Ishikawa (cell line): ENCODE measurements around the gene PRKCH.

Source experiments
- CEBPB ChIP-seq: IDR thresholded peaks from 2 replicates; pipeline ENCODE4 v1.6.1; 2012
- CREB1 ChIP-seq: IDR thresholded peaks from 2 replicates; pipeline ENCODE4 v1.6.1; 2012; ENCODE audit warnings: low read depth
- EGR1 ChIP-seq: IDR thresholded peaks from 2 replicates; pipeline ENCODE4 v1.6.1; 2012
- EP300 ChIP-seq: IDR thresholded peaks from 2 replicates; pipeline ENCODE4 v1.6.1; 2012; ENCODE audit warnings: borderline replicate concordance
- FOXM1 ChIP-seq: IDR thresholded peaks from 2 replicates; pipeline ENCODE4 v1.6.1; 2012; ENCODE audit warnings: low read depth, borderline replicate concordance
- NFIC ChIP-seq: IDR thresholded peaks from 2 replicates; pipeline ENCODE4 v1.6.1; 2012
- RAD21 ChIP-seq: IDR thresholded peaks from 2 replicates; pipeline ENCODE4 v1.6.1; 2012; ENCODE audit warnings: low read depth
- TAF1 ChIP-seq: IDR thresholded peaks from 2 replicates; pipeline ENCODE4 v1.6.1; 2012; ENCODE audit warnings: low read depth, mild to moderate bottlenecking
- TCF12 ChIP-seq: IDR thresholded peaks from 2 replicates; pipeline ENCODE4 v1.6.1; 2012; ENCODE audit warnings: low read depth
- TEAD4 ChIP-seq: IDR thresholded peaks from 2 replicates; pipeline ENCODE4 v1.6.1; 2012
- YY1 ChIP-seq: IDR thresholded peaks from 2 replicates; pipeline ENCODE4 v1.6.1; 2012; ENCODE audit warnings: low read depth
- ZBTB7A ChIP-seq: IDR thresholded peaks from 2 replicates; pipeline ENCODE4 v1.6.1; 2012; ENCODE audit warnings: low read depth
- TF ChIP-seq, protein P1 (sequence below): IDR thresholded peaks from 2 replicates; pipeline ENCODE4 v1.6.1; 2012; ENCODE audit warnings: low read depth, mild to moderate bottlenecking
- TF ChIP-seq, protein P2 (sequence below): IDR thresholded peaks from 2 replicates; pipeline ENCODE4 v1.6.1; 2012
- TF ChIP-seq, protein P3 (sequence below): IDR thresholded peaks from 2 replicates; pipeline ENCODE4 v1.6.1; 2012

Gene PRKCH

DNA sequence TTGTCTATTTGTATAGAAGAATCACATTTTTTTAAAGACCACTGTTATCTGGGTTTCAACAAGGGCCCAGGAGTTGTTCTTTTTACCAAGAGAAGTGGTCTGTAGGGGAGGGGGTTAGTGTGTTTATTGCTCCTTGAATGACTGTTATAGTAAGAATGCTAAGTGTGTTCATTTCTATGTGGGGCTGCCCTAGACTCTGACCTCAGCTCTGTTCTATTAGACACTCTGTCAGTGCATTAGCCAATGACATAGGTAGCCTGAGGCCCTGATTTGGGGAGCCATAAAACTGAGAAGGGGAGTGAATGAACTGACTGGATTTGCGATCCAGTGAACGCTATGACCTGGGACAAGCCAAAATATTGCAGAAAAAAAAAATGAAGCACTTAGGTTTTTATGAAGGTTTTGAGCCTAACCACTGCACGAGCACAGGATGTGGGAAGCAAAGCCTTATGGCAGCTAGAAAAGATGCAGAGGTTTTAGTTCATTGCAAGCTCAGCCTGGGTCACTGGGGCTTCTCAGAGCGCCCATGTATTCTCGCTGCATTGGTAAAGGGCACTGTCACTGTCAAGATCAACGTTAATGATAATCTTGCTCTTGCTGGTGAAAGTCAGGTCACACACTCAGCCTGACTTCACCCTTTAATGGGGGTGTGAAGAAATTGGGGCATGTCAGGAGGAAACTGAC is 63.8 kb downstream of the PRKCH start:
- TF ChIP-seq, protein P1, sequence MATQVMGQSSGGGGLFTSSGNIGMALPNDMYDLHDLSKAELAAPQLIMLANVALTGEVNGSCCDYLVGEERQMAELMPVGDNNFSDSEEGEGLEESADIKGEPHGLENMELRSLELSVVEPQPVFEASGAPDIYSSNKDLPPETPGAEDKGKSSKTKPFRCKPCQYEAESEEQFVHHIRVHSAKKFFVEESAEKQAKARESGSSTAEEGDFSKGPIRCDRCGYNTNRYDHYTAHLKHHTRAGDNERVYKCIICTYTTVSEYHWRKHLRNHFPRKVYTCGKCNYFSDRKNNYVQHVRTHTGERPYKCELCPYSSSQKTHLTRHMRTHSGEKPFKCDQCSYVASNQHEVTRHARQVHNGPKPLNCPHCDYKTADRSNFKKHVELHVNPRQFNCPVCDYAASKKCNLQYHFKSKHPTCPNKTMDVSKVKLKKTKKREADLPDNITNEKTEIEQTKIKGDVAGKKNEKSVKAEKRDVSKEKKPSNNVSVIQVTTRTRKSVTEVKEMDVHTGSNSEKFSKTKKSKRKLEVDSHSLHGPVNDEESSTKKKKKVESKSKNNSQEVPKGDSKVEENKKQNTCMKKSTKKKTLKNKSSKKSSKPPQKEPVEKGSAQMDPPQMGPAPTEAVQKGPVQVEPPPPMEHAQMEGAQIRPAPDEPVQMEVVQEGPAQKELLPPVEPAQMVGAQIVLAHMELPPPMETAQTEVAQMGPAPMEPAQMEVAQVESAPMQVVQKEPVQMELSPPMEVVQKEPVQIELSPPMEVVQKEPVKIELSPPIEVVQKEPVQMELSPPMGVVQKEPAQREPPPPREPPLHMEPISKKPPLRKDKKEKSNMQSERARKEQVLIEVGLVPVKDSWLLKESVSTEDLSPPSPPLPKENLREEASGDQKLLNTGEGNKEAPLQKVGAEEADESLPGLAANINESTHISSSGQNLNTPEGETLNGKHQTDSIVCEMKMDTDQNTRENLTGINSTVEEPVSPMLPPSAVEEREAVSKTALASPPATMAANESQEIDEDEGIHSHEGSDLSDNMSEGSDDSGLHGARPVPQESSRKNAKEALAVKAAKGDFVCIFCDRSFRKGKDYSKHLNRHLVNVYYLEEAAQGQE: no peak
- TF ChIP-seq RAD21 (no peak), YY1 (no peak), EGR1 (no peak), FOXM1 (no peak), TAF1 (no peak), TEAD4 (no peak), CEBPB (no peak), NFIC (no peak)
- TF ChIP-seq, protein P2, sequence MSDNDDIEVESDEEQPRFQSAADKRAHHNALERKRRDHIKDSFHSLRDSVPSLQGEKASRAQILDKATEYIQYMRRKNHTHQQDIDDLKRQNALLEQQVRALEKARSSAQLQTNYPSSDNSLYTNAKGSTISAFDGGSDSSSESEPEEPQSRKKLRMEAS: no peak

DNA sequence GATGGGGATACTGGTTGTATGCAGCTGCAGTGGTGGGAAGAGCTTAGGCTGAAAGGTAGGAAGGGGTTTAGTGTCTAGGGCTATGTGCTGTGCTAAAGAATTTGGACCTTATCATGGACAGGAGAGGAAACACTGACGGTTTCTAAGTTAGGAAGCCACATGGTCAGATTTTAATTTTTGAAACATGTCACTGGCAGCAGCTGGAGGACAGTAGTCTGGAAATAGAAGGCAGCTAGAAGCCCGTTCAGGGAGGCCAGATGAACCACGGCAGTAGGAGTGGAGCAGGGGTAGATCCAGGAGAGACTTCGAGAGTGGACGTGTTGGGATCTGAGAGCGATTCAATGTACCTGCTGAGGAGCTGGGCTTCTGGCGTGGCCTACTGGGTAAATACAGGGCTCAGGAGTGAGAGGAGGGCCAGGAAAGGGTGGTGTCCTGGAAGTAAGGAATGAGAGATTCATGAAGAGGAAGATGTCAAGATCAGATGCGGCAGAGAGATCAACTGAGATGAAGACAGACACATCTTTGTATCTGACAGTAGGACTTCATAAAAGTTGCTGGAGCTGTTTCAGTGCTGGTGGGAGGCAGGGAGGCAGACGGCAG is 64.9 kb downstream of the PRKCH start:
- TF ChIP-seq CEBPB: no peak

DNA sequence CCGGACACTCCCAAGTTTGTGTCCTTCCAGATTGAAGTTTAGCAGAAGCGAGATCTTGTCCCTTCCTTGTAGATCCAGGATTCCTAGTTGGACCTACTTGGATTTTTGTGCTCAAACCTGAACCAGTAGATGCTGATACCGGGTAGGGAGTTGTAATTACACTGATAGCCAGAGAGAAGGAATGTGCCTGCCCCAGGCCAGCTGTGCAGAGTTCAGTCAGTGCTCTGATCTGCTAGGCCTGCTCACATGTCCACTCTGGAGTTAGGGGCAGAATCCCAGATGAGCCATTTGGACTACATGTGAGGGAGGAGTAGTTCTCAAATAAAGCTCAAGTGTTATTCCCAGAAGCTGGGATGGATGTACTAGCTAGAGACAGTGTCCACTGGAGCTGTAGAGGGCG is 65.7 kb downstream of the PRKCH start:
- no peak for TF ChIP-seq NFIC
- no peak for TF ChIP-seq CREB1
- TF ChIP-seq TEAD4: no peak
- no peak for TF ChIP-seq TCF12
- TF ChIP-seq EGR1: no peak
- TF ChIP-seq CEBPB: no peak
- no peak for TF ChIP-seq RAD21
- no peak for TF ChIP-seq EP300

DNA sequence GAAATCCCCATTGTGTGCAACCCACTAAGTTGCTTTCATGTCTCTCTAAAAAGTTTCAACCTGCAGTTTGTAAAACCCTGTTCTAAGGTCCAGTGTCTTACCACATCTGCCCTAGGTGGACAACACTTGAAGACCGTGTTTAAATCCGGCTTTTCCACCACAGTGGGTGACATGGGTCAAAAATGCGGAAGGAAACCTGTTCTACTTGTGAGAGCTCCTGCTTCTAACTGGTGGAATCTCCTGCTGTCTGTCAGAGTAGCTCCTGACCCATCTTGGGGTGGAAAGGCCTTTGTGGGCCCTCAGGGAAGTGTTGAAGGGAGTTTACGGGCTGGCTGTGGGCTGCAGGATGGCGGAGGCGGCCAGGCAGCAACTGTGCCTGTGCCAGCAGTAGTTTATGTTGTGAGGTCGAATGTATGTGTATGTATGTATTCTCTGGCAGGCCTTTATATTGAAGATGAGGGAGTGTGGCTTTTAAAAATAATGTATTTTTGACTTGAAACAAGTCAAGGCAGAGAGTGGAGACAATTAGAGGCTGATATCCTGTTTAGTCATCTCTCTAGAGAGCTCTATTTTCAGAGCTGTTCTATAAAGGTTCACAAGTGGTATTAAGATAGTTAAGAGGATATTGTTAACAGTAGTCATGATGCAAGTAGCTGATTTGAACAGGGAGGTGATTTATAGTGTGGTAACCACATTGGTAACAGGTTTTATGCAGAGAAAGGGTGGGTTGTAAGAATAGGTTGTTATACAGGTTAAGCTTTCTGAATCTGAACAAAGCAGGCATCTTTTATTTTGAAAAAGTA is 67.0 kb downstream of the PRKCH start:
- TF ChIP-seq, protein P1: no peak
- TF ChIP-seq, protein P3, sequence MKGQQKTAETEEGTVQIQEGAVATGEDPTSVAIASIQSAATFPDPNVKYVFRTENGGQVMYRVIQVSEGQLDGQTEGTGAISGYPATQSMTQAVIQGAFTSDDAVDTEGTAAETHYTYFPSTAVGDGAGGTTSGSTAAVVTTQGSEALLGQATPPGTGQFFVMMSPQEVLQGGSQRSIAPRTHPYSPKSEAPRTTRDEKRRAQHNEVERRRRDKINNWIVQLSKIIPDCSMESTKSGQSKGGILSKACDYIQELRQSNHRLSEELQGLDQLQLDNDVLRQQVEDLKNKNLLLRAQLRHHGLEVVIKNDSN: no peak
- TF ChIP-seq TCF12 (no peak), FOXM1 (no peak), TEAD4 (no peak), CREB1 (no peak), TAF1 (no peak)

DNA sequence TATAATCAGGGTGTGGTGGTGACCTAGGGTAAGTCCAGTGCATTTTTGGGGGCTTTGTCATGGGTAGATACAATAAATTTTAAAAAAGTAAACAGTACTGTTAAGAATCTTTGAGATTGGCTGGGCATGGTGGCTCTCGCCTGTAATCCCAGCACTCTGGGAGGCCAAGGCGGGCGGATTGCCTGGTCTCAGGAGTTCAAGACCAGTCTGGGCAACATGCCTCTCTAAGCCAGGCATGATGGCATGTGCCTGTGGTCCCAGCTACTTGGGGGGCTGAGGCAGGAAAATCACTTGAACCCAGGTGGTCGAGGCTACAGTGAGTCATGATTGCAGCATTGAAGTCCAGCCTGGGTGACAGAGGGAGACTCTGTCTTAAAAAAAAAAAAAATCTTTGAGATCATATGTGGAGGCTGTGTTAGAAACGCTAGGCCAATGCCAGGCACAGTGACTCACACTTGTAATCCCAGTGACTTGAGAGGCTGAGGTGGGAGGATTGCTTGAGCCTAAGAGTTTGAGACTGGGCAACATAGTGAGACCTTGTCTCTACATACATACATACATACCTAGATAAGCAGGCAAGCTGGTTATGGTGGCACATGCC is 67.7 kb downstream of the PRKCH start:
- no peak for TF ChIP-seq CEBPB

DNA sequence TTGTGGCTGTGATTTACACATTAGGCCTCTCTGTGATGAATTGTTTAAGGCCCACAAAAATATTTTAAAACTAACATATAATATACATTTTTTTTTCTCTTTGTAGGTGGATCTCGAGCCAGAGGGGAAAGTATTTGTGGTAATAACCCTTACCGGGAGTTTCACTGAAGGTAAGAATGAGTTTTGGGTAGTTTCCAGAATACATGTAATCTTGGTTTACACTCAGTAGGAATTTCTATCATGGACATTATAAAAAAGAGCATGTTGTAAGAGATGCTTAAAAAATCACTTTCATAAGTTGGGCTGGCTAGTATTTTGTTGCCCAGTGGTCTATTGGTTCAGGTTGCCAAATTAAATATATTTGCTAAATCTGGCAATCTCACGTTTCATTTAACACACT is 69.7 kb downstream of the PRKCH start:
- TF ChIP-seq RAD21: no peak
- no peak for TF ChIP-seq TEAD4

DNA sequence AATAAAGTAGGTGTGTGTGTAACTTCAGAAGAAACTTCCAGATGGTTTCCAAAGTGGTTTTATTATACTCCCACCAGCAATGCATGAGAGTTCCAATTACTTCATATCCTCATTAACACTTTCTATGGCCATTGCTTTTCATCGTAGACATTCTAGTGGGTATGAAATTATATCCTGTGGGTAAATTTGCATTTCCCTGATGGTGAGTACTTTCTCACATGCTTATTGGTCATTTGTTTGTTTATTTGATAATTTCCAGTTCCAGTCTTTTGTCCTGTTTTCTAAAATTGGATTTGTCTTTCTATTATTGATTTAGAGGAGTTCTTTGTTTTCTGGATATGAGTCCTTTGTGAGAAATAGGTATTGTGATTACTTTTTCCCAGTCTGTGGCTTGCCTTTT is 70.9 kb downstream of the PRKCH start:
- TF ChIP-seq ZBTB7A: no peak
- TF ChIP-seq NFIC: no peak
- no peak for TF ChIP-seq YY1
- no peak for TF ChIP-seq TEAD4
